Spinal cord (tissue), 10 donors: ENCODE measurements around the gene CACNA1D. TPM values are rescaled to one million over a fixed set of nuclear protein-coding genes. Genes with fewer than 3 reads are reported as not detected.
"Not testable (repeated sequence)": the region's sequence is repeated elsewhere in the genome, so short reads cannot be mapped to it uniquely, and the experiment has no call there.

Experiments used
- DNase-seq, 6 donors: peaks; one replicate each; pipeline versions ENCODE4 v3.0.0 to v3.0.0-alpha.2; 2013 to 2015; ENCODE audit warnings: low spot score in 6 of 6, low read depth in 4 of 6
- H3K27ac ChIP-seq: one replicate; pipeline ENCODE4 v1.5.1; 2013; ENCODE audit warnings: low read depth, low read length, control low read depth
- H3K27me3 ChIP-seq: one replicate; pipeline ENCODE4 v1.6.1; 2013; ENCODE audit warnings: low read length; ENCODE audit not compliant: control insufficient read depth, insufficient read depth
- H3K36me3 ChIP-seq: one replicate; pipeline ENCODE4 v1.6.1; 2013; ENCODE audit warnings: low read length; ENCODE audit not compliant: control insufficient read depth, insufficient read depth
- H3K4me1 ChIP-seq: one replicate; pipeline ENCODE4 v1.6.1; 2013; ENCODE audit warnings: low read length; ENCODE audit not compliant: control insufficient read depth, insufficient read depth
- H3K4me3 ChIP-seq: one replicate; pipeline ENCODE4 v1.5.1; 2013; ENCODE audit warnings: low read depth, low read length, control low read depth
- H3K9me3 ChIP-seq: one replicate; pipeline ENCODE4 v1.6.1; 2013; ENCODE audit warnings: low read length; ENCODE audit not compliant: control insufficient read depth, insufficient read depth
- WGBS: methylation state at CpG from one replicate; pipeline ENCODE4 v1.1.5; 2013; ENCODE audit warnings: missing lambda C conversion rate; ENCODE audit not compliant: insufficient coverage; 5-methylcytosine and 5-hydroxymethylcytosine counted together
- long read RNA-seq, 4 donors: transcript quantifications; one replicate each; lab custom pipeline, GENCODE V29; 2026
- polyA plus RNA-seq, 2 donors: library from polyadenylated mRNA; unstranded; fragments of 120-200 nt; gene quantifications; one replicate each; pipeline ENCODE4 v1.2.1, GENCODE V29; 2013; ENCODE audit not compliant: insufficient read length in 2 of 2
- total RNA-seq, 2 donors: library from RNA; depleted of rRNA in 1 of 2; stranded (reverse); fragments of 120-200 nt in 1 of 2; fragments of >200 nt in 1 of 2; gene quantifications; one replicate each; pipeline versions ENCODE4 v1.2.3 to v1.2.4, GENCODE V29; 2013 to 2014
- donor health status: healthy.

Gene CACNA1D
- total RNA-seq (10 to 100 TPM; 14.1 to 37.5 TPM), polyA plus RNA-seq (10 to 100 TPM; 19.1 to 29.6 TPM)
- long read RNA-seq, donor 1, partial matches to known transcripts: 0 of 1 reads
- long read RNA-seq, donor 1, other reads (novel, unspliced or antisense): 0 of 1 reads
- long read RNA-seq, donor 2: 0 reads
- long read RNA-seq, donor 3: 0 reads
- long read RNA-seq, donor 4: 0 reads

GRCh38 chr3:53493963-53494791 is at the start of gene CACNA1D:
Gene CACNA1D, plus strand, starts transcription at chr3:53494611. Its CDS starts 556 bp downstream, at chr3:53495167.
- Histone ChIP-seq H3K4me3 (peak within 1 kb of the TSS; percentile 71), H3K27ac (peak within 1 kb of the TSS; percentile 67), H3K9me3 (no peaks in the 10 kb centered on the region), H3K36me3 (no peaks in the 10 kb centered on the region), H3K27me3 (peaks cover 3% of the 10 kb centered on the region), H3K4me1 (peaks cover 20% of the 10 kb centered on the region)
- DNase-seq: peak in 2 of 6 donors; percentile 72 to 79
- under 1% methylated on average over 118 of the region's 122 CpGs for WGBS

- Histone ChIP-seq H3K4me3 (no peak overlapping the region), H3K27ac (no peak overlapping the region), H3K27me3 (no peaks in the 10 kb centered on the region), H3K4me1 (no peaks in the 10 kb centered on the region), H3K9me3 (no peaks in the 10 kb centered on the region), H3K36me3 (no peaks in the 10 kb centered on the region)
- no peak for DNase-seq
These were observed 37.3 kb upstream of the CACNA1D start for GRCh38 chr3:53457068-53457467.

- Histone ChIP-seq H3K27me3 (no peaks in the 10 kb centered on the region), H3K4me1 (no peaks in the 10 kb centered on the region), H3K4me3 (no peak overlapping the region), H3K27ac (no peak overlapping the region), H3K9me3 (no peaks in the 10 kb centered on the region), H3K36me3 (no peaks in the 10 kb centered on the region)
- peak in 1 of 6 donors; percentile 6 for DNase-seq
- no CpG with 5 or more reads among the region's 1 CpG for WGBS
These were observed 34.1 kb upstream of the CACNA1D start for GRCh38 chr3:53460326-53460725.

- Histone ChIP-seq H3K9me3 (no peaks in the 10 kb centered on the region), H3K27ac (no peak overlapping the region), H3K27me3 (no peaks in the 10 kb centered on the region), H3K4me1 (no peaks in the 10 kb centered on the region), H3K4me3 (no peak overlapping the region), H3K36me3 (no peaks in the 10 kb centered on the region)
- WGBS: 92% methylated on average over 3 of the region's 3 CpGs
- no peak for DNase-seq
These were observed 30.0 kb upstream of the CACNA1D start for GRCh38 chr3:53464424-53464823.

- H3K4me3 ChIP-seq, H3K9me3 ChIP-seq, H3K36me3 ChIP-seq, H3K27me3 ChIP-seq, H3K4me1 ChIP-seq, DNase-seq, H3K27ac ChIP-seq: not testable (repeated sequence)
- 70% methylated on average over 2 of the region's 7 CpGs for WGBS
These were observed 24.7 kb upstream of the CACNA1D start for GRCh38 chr3:53469758-53470157.

- WGBS: 58% methylated on average over 2 of the region's 2 CpGs
- no peak for DNase-seq
- no peak overlapping the region for H3K4me3 ChIP-seq
- H3K27me3 ChIP-seq: no peaks in the 10 kb centered on the region
- H3K27ac ChIP-seq: no peak overlapping the region
- H3K36me3 ChIP-seq: no peaks in the 10 kb centered on the region
- H3K9me3 ChIP-seq: no peaks in the 10 kb centered on the region
- peaks cover 5% of the 10 kb centered on the region for H3K4me1 ChIP-seq
These were observed 21.0 kb upstream of the CACNA1D start for GRCh38 chr3:53473422-53473821.

- WGBS: no CpG with 5 or more reads among the region's 3 CpGs
- H3K9me3 ChIP-seq, H3K36me3 ChIP-seq, H3K4me1 ChIP-seq, DNase-seq, H3K27ac ChIP-seq, H3K27me3 ChIP-seq, H3K4me3 ChIP-seq: not testable (repeated sequence)
These were observed 18.0 kb upstream of the CACNA1D start for GRCh38 chr3:53476372-53476771.

GRCh38 chr3:53477689-53478088 is 16.7 kb upstream of the CACNA1D start:
- not testable (repeated sequence) for H3K36me3 ChIP-seq, H3K27me3 ChIP-seq, H3K4me3 ChIP-seq, H3K9me3 ChIP-seq, H3K4me1 ChIP-seq, H3K27ac ChIP-seq, DNase-seq
- WGBS: no CpG with 5 or more reads among the region's 1 CpG

- Histone ChIP-seq H3K9me3 (no peaks in the 10 kb centered on the region), H3K27ac (no peak overlapping the region), H3K4me3 (no peak overlapping the region), H3K4me1 (peaks cover 8% of the 10 kb centered on the region), H3K27me3 (no peaks in the 10 kb centered on the region), H3K36me3 (no peaks in the 10 kb centered on the region)
- DNase-seq: peak in 1 of 6 donors; percentile 34
- WGBS: 25% methylated on average over 1 of the region's 1 CpG
These were observed 16.1 kb upstream of the CACNA1D start for GRCh38 chr3:53478166-53478830.
